Thoracic aorta (tissue), 2 donors: ENCODE results near the gene KRT6C. TPM values are rescaled to one million over a fixed set of nuclear protein-coding genes. Genes with fewer than 3 reads are reported as not detected.

Source experiments
- ATAC-seq: fragments of 150-250 bp; one replicate; pipeline ENCODE4 v1.8.0; 2017; ENCODE audit warnings: low read depth; ENCODE audit not compliant: insufficient number of reproducible peaks, low FRiP score
- DNase-seq: peaks from one replicate; pipeline ENCODE4 v3.0.0-alpha.2; 2020; ENCODE audit warnings: low spot score
- H3K27ac ChIP-seq, 2 donors: fragments of 200-600 bp; sonication (generic); 1 replicate in 1 of 2; 2 replicates in 1 of 2; pipeline ENCODE4 v1.5.1; 2016; ENCODE audit warnings: mild to moderate bottlenecking in 2 of 2, moderate library complexity in 2 of 2
- H3K27me3 ChIP-seq: fragments of 200-600 bp; sonication (generic); replicated peaks from 2 replicates; pipeline ENCODE4 v1.6.0; 2016; ENCODE audit warnings: mild to moderate bottlenecking; ENCODE audit not compliant: insufficient read depth
- H3K36me3 ChIP-seq: fragments of 200-600 bp; sonication (generic); one replicate; pipeline ENCODE4 v1.5.1; 2016
- H3K4me1 ChIP-seq, 2 donors: fragments of 200-600 bp; sonication (generic); 1 replicate in 1 of 2; 2 replicates in 1 of 2; pipeline versions ENCODE4 v1.5.1 to v1.6.0; 2016; ENCODE audit warnings: low read depth in 2 of 2, mild to moderate bottlenecking in 1 of 2; ENCODE audit not compliant: control insufficient read depth in 1 of 2
- H3K4me3 ChIP-seq: fragments of 200-600 bp; sonication (generic); 2 replicates; pipeline ENCODE4 v1.5.1; 2016; ENCODE audit warnings: mild to moderate bottlenecking
- H3K9me3 ChIP-seq: fragments of 200-600 bp; sonication (generic); 2 replicates; pipeline ENCODE4 v1.5.1; 2016
- CTCF ChIP-seq: fragments of 200-600 bp; sonication (generic); IDR thresholded peaks from one replicate; pipeline ENCODE4 v1.5.1; 2019; ENCODE audit warnings: antibody characterized with exemption
- total RNA-seq, 2 donors: library from RNA; depleted of rRNA; stranded (reverse); fragments of >200 nt; gene quantifications; one replicate each; pipeline versions ENCODE4 v1.1.0 to v1.2.3, GENCODE V29; 2016

The KRT6C gene
- total RNA-seq = not detected

- ATAC-seq = no peak
- no peak for TF ChIP-seq CTCF
- Histone ChIP-seq H3K4me3 (no peak within 1 kb of the TSS), H3K27me3 (no peaks in the 10 kb centered on the region), H3K9me3 (no peaks in the 10 kb centered on the region), H3K4me1 (no peaks in the 10 kb centered on the region), H3K27ac (no peak within 1 kb of the TSS), H3K36me3 (no peaks in the 10 kb centered on the region)
- no peak for DNase-seq
These were observed at the start of gene KRT6C for GRCh38 chr12:52473768-52474167. Gene KRT6C, minus strand, starts transcription at chr12:52473805. Its CDS starts 68 bp downstream, at chr12:52473737.

GRCh38 chr12:52522346-52523011, 48.9 kb upstream of the KRT6C start:
- DNase-seq = no peak
- H3K27ac ChIP-seq = no peak overlapping the region
- H3K27me3 ChIP-seq = no peaks in the 10 kb centered on the region

GRCh38 chr12:52521568-52522266, 48.1 kb upstream of the KRT6C start:
- H3K4me1 ChIP-seq = peaks cover 0 to 3% of the 10 kb centered on the region in 2 donors
- no peak for TF ChIP-seq CTCF
- no peak overlapping the region for H3K4me3 ChIP-seq
- ATAC-seq = no peak
- no peaks in the 10 kb centered on the region for H3K27me3 ChIP-seq
- H3K27ac ChIP-seq = peak overlapping the region in 1 of 2 donors; percentile 52
- no peaks in the 10 kb centered on the region for H3K36me3 ChIP-seq
- no peaks in the 10 kb centered on the region for H3K9me3 ChIP-seq
- no peak for DNase-seq

More at GRCh38 chr12:52522346-52523011, 48.9 kb upstream of the KRT6C start:
- Histone ChIP-seq H3K9me3 (no peaks in the 10 kb centered on the region), H3K4me1 (peaks cover 0 to 3% of the 10 kb centered on the region in 2 donors), H3K4me3 (no peak overlapping the region), H3K36me3 (no peaks in the 10 kb centered on the region)
- no peak for ATAC-seq
- no peak for TF ChIP-seq CTCF

GRCh38 chr12:52521175-52521567, 47.6 kb upstream of the KRT6C start:
- ATAC-seq (peak; percentile 46), DNase-seq (no peak)
- Histone ChIP-seq H3K4me1 (peaks cover 0 to 3% of the 10 kb centered on the region in 2 donors), H3K4me3 (no peak overlapping the region), H3K27me3 (no peaks in the 10 kb centered on the region), H3K36me3 (no peaks in the 10 kb centered on the region), H3K27ac (peak overlapping the region in 1 of 2 donors; percentile 52), H3K9me3 (no peaks in the 10 kb centered on the region)
- TF ChIP-seq CTCF = no peak

- no peak for TF ChIP-seq CTCF
- no peak for DNase-seq
- Histone ChIP-seq H3K9me3 (no peaks in the 10 kb centered on the region), H3K27ac (peak within 1 kb of the TSS in 1 of 2 donors; percentile 52), H3K27me3 (no peaks in the 10 kb centered on the region), H3K4me3 (no peak within 1 kb of the TSS), H3K36me3 (no peaks in the 10 kb centered on the region), H3K4me1 (peaks cover 0 to 3% of the 10 kb centered on the region in 2 donors)
- ATAC-seq = no peak
These were observed 46.4 kb upstream of the KRT6C start, which contains the start of gene KRT5 for GRCh38 chr12:52519826-52520662. Gene KRT5, minus strand, starts transcription at chr12:52520394. Its CDS starts 98 bp downstream, at chr12:52520296.
